Testis (tissue), 2 donors: ENCODE results near the gene NSUN2.

Experiments used
- CTCF ChIP-seq, 3 experiments: fragments of 450-650 bp in 2 of 3; fragments of 200-600 bp in 1 of 3; sonication (generic) in 1 of 3; IDR thresholded peaks; one replicate each; pipeline ENCODE4 v1.5.1; 2016 to 2019; ENCODE audit warnings: antibody characterized with exemption in 3 of 3, mild to moderate bottlenecking in 2 of 3, moderate library complexity in 1 of 3
- POLR2A ChIP-seq: fragments of 450-650 bp; IDR thresholded peaks from one replicate; pipeline ENCODE4 v1.6.1; 2017; ENCODE audit warnings: antibody characterized with exemption, mild to moderate bottlenecking, moderate library complexity

GRCh38 chr5:6572825-6573380, 59.9 kb downstream of the NSUN2 start:
- no peak for TF ChIP-seq CTCF (IDR thresholded peaks at IDR 0.05)
- TF ChIP-seq POLR2A: no peak
